Measurements from ENCODE around the gene UGT1A8.

DNA sequence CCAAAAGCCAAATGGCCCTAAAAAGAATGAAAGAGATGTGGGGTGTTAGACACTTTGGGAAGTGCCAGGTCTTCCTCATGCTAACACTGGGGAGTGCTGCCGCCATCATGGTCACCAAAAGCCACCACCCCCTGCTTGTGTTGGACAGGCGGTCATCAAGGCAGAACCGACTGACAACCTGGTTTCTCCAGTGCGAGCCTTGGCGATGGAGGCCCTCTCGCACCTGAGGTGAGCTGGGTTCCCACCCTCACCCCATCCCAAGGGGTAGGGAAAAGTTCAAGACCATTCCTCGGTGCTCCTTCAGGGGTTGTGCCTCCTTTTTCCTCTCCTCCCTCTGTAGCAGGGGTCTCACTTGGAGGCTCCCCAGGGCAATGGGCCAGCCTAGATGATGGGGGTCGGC lies 194.3 kb downstream of the UGT1A8 start:
- no peak for TF ChIP-seq POLR2A (IDR thresholded peaks at IDR 0.05)
- TF ChIP-seq, protein P1, sequence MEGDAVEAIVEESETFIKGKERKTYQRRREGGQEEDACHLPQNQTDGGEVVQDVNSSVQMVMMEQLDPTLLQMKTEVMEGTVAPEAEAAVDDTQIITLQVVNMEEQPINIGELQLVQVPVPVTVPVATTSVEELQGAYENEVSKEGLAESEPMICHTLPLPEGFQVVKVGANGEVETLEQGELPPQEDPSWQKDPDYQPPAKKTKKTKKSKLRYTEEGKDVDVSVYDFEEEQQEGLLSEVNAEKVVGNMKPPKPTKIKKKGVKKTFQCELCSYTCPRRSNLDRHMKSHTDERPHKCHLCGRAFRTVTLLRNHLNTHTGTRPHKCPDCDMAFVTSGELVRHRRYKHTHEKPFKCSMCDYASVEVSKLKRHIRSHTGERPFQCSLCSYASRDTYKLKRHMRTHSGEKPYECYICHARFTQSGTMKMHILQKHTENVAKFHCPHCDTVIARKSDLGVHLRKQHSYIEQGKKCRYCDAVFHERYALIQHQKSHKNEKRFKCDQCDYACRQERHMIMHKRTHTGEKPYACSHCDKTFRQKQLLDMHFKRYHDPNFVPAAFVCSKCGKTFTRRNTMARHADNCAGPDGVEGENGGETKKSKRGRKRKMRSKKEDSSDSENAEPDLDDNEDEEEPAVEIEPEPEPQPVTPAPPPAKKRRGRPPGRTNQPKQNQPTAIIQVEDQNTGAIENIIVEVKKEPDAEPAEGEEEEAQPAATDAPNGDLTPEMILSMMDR (IDR thresholded peaks at IDR 0.05) = no peak
